Measurements from ENCODE around the gene AADACL4.

Gene AADACL4

DNA sequence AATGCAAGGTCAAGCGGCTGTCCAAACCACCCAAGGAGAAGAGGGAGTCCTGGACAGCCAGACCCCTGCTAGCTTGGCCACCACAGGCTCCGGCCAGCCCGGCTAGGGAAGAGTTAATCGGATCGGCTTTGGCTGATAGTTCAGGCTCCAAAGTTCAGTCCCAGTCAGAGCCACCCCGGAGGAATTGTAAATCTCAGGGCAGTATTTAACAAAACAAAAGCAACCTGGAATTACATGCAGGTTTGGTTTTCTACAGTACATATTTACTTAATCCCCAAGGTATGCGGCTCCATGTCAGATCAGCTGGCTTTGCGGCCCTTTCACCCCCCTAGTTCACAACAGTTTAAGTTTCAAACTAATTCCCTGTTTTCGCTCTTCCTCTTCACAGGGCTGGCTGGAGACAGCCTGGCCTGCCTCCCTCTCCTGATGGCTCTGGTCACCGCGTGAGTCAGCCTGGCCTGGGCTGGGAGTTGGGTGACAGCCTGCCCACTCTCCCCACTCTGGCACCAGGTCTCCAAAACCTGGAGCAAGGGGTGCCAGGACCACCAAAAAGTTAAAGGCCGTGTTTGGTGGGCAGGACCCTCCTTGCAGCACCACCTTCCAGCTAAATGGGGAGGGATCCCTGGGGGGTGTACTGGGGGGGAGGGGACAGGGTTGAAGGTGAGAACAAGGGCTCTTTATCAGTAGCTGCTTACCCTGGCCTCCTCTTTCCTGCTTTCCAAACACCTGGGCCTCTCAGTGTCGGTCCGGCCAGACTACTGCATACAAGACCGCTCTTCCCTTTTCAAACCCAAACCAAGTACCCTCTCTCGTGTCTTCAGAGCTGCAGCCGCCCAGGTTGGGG is 27.8 kb upstream of the AADACL4 start:
- ChIA-PET POLR2A (interaction anchor here (0.6 to 5.7 kb wide), 11 partner anchors 11 to 140 kb away, joined by 3 to 101 read pairs (median 6); no protein-coding TSS in a partner anchor), CTCF (interaction anchor here (0.6 to 5.0 kb wide), 6 partner anchors 10 to 301 kb away, joined by 3 to 28 read pairs (median 4); no protein-coding TSS in a partner anchor)
- peaks cover 0 to 12% of the 10 kb centered on the region in 2 experiments; a peak in 1 of 3 replicates for H3K36me3 ChIP-seq (ENCODE audit: control insufficient read depth in 2 of 2, insufficient read depth in 1 of 2, low read length in 2 of 2)
- peaks cover 9% of the 10 kb centered on the region for H3K4me1 ChIP-seq (ENCODE audit: control insufficient read depth, insufficient read depth, low read length)
- peak overlapping the region; percentile 99 for H3K27ac ChIP-seq (ENCODE audit: extremely low read depth, low read depth, low read length)
- H3K4me3 ChIP-seq (ENCODE audit: low read depth, low read length), result peak overlapping the region; percentile 74
- no peaks in the 10 kb centered on the region for H3K9me3 ChIP-seq (ENCODE audit: control insufficient read depth, insufficient read depth, low read depth, low read length)
- peak; percentile 15; the same call in 1 of the 2 replicates for TF ChIP-seq ZNF629 (tag by site-specific recombination; IDR thresholded peaks at IDR 0.05)
- TF ChIP-seq ZNF529 (tag by site-specific recombination; IDR thresholded peaks at IDR 0.05; ENCODE audit: insufficient replicate concordance), result no peak
- TF ChIP-seq, protein P1, sequence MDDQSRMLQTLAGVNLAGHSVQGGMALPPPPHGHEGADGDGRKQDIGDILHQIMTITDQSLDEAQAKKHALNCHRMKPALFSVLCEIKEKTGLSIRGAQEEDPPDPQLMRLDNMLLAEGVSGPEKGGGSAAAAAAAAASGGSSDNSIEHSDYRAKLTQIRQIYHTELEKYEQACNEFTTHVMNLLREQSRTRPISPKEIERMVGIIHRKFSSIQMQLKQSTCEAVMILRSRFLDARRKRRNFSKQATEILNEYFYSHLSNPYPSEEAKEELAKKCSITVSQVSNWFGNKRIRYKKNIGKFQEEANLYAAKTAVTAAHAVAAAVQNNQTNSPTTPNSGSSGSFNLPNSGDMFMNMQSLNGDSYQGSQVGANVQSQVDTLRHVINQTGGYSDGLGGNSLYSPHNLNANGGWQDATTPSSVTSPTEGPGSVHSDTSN (CRISPR knock-in tag; IDR thresholded peaks at IDR 0.05), result no peak
- TF ChIP-seq BCL11B (tag by site-specific recombination; IDR thresholded peaks at IDR 0.05; ENCODE audit: low read depth), result no peak
- no peak for TF ChIP-seq ZNF138 (tag by site-specific recombination; IDR thresholded peaks at IDR 0.05; ENCODE audit: borderline replicate concordance)
- TF ChIP-seq ZNF202 (tag by site-specific recombination; IDR thresholded peaks at IDR 0.05; ENCODE audit: borderline replicate concordance), result no peak
- TF ChIP-seq ZNF341 (tag by site-specific recombination; IDR thresholded peaks at IDR 0.05; ENCODE audit: low read depth), result peak; percentile 91
- TF ChIP-seq BCL11A (tag by site-specific recombination; IDR thresholded peaks at IDR 0.05; ENCODE audit: low read depth), result no peak
- TF ChIP-seq, protein P2, sequence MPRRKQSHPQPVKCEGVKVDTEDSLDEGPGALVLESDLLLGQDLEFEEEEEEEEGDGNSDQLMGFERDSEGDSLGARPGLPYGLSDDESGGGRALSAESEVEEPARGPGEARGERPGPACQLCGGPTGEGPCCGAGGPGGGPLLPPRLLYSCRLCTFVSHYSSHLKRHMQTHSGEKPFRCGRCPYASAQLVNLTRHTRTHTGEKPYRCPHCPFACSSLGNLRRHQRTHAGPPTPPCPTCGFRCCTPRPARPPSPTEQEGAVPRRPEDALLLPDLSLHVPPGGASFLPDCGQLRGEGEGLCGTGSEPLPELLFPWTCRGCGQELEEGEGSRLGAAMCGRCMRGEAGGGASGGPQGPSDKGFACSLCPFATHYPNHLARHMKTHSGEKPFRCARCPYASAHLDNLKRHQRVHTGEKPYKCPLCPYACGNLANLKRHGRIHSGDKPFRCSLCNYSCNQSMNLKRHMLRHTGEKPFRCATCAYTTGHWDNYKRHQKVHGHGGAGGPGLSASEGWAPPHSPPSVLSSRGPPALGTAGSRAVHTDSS (tag by site-specific recombination; IDR thresholded peaks at IDR 0.05), result peak; percentile 20; the same call in 1 of the 2 replicates
- TF ChIP-seq, protein P3, sequence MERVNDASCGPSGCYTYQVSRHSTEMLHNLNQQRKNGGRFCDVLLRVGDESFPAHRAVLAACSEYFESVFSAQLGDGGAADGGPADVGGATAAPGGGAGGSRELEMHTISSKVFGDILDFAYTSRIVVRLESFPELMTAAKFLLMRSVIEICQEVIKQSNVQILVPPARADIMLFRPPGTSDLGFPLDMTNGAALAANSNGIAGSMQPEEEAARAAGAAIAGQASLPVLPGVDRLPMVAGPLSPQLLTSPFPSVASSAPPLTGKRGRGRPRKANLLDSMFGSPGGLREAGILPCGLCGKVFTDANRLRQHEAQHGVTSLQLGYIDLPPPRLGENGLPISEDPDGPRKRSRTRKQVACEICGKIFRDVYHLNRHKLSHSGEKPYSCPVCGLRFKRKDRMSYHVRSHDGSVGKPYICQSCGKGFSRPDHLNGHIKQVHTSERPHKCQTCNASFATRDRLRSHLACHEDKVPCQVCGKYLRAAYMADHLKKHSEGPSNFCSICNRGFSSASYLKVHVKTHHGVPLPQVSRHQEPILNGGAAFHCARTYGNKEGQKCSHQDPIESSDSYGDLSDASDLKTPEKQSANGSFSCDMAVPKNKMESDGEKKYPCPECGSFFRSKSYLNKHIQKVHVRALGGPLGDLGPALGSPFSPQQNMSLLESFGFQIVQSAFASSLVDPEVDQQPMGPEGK (tag by site-specific recombination; IDR thresholded peaks at IDR 0.05), result peak; percentile 76
- peak; percentile 74 for TF ChIP-seq ZNF335 (tag by site-specific recombination; conservative IDR thresholded peaks at IDR 0.05)
- no peak for TF ChIP-seq HOXC10 (CRISPR knock-in tag; IDR thresholded peaks at IDR 0.05)
- TF ChIP-seq, protein P4, sequence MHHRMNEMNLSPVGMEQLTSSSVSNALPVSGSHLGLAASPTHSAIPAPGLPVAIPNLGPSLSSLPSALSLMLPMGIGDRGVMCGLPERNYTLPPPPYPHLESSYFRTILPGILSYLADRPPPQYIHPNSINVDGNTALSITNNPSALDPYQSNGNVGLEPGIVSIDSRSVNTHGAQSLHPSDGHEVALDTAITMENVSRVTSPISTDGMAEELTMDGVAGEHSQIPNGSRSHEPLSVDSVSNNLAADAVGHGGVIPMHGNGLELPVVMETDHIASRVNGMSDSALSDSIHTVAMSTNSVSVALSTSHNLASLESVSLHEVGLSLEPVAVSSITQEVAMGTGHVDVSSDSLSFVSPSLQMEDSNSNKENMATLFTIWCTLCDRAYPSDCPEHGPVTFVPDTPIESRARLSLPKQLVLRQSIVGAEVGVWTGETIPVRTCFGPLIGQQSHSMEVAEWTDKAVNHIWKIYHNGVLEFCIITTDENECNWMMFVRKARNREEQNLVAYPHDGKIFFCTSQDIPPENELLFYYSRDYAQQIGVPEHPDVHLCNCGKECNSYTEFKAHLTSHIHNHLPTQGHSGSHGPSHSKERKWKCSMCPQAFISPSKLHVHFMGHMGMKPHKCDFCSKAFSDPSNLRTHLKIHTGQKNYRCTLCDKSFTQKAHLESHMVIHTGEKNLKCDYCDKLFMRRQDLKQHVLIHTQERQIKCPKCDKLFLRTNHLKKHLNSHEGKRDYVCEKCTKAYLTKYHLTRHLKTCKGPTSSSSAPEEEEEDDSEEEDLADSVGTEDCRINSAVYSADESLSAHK (tag by site-specific recombination; IDR thresholded peaks at IDR 0.05), result no peak; the same call in 1 of the 2 replicates
- TF ChIP-seq, protein P5, sequence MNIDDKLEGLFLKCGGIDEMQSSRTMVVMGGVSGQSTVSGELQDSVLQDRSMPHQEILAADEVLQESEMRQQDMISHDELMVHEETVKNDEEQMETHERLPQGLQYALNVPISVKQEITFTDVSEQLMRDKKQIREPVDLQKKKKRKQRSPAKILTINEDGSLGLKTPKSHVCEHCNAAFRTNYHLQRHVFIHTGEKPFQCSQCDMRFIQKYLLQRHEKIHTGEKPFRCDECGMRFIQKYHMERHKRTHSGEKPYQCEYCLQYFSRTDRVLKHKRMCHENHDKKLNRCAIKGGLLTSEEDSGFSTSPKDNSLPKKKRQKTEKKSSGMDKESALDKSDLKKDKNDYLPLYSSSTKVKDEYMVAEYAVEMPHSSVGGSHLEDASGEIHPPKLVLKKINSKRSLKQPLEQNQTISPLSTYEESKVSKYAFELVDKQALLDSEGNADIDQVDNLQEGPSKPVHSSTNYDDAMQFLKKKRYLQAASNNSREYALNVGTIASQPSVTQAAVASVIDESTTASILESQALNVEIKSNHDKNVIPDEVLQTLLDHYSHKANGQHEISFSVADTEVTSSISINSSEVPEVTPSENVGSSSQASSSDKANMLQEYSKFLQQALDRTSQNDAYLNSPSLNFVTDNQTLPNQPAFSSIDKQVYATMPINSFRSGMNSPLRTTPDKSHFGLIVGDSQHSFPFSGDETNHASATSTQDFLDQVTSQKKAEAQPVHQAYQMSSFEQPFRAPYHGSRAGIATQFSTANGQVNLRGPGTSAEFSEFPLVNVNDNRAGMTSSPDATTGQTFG (tag by site-specific recombination; IDR thresholded peaks at IDR 0.05; ENCODE audit: borderline replicate concordance), result no peak
- no peak for TF ChIP-seq WT1 (tag by site-specific recombination; IDR thresholded peaks at IDR 0.05)
- TF ChIP-seq GLIS1 (tag by site-specific recombination; IDR thresholded peaks at IDR 0.05), result peak; percentile 94
- 0 out of 2 replicates have a peak, but pooled peaks have one; percentile 8 for TF ChIP-seq ZNF24 (tag by site-specific recombination; IDR thresholded peaks at IDR 0.05)
- no peak for TF ChIP-seq ZBTB21 (tag by site-specific recombination; IDR thresholded peaks at IDR 0.05)
- no peak; the same call in 1 of the 2 replicates for TF ChIP-seq KLF10 (tag by site-specific recombination; IDR thresholded peaks at IDR 0.05)
- TF ChIP-seq ZNF785 (tag by site-specific recombination; IDR thresholded peaks at IDR 0.05), result no peak
- no peak for TF ChIP-seq RBAK (tag by site-specific recombination; IDR thresholded peaks at IDR 0.05)
- TF ChIP-seq, protein P6, sequence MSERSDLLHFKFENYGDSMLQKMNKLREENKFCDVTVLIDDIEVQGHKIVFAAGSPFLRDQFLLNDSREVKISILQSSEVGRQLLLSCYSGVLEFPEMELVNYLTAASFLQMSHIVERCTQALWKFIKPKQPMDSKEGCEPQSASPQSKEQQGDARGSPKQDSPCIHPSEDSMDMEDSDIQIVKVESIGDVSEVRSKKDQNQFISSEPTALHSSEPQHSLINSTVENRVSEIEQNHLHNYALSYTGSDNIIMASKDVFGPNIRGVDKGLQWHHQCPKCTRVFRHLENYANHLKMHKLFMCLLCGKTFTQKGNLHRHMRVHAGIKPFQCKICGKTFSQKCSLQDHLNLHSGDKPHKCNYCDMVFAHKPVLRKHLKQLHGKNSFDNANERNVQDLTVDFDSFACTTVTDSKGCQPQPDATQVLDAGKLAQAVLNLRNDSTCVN (tag by site-specific recombination; optimal IDR thresholded peaks at IDR 0.05), result no peak
- TF ChIP-seq MYNN (tag by site-specific recombination; IDR thresholded peaks at IDR 0.05; ENCODE audit: borderline replicate concordance), result no peak
- TF ChIP-seq MEIS1 (CRISPR knock-in tag; IDR thresholded peaks at IDR 0.05; ENCODE audit: borderline replicate concordance), result no peak
